ENCODE results near the gene SCNN1A. TPM values are rescaled to one million over a fixed set of nuclear protein-coding genes. Genes with fewer than 3 reads are reported as not detected.
"Not testable (repeated sequence)": the region's sequence is repeated elsewhere in the genome, so short reads cannot be mapped to it uniquely, and the experiment has no call there.

SCNN1A gene
- total RNA-seq, 4 donors from 2014 or later: 1.9 to 29.0 (median 15.7) TPM

DNA sequence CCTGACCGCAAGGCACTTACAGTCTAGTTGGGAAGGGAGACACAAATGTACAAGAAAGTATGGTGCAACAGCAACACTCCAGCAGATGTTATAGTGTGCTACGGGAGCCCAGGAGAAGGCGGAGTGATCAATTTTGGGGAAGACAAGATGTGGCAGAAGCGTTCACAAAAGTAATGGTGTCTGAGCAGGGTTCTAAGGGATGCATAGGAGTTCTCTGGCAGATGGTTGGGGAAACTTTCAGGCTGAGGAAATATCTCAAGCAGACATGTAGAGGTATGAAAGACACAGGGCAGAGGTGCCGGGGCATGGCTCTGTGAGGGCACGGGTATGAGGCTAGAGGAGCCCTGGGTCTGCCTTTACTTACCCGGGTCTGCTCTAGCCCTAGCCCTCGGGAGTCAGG is 28.4 kb downstream of the SCNN1A start:
- ATAC-seq (ENCODE audit: low FRiP score) (peak; percentile 1), DNase-seq (ENCODE audit: low spot score) (no peak)
- TF ChIP-seq, protein P1, sequence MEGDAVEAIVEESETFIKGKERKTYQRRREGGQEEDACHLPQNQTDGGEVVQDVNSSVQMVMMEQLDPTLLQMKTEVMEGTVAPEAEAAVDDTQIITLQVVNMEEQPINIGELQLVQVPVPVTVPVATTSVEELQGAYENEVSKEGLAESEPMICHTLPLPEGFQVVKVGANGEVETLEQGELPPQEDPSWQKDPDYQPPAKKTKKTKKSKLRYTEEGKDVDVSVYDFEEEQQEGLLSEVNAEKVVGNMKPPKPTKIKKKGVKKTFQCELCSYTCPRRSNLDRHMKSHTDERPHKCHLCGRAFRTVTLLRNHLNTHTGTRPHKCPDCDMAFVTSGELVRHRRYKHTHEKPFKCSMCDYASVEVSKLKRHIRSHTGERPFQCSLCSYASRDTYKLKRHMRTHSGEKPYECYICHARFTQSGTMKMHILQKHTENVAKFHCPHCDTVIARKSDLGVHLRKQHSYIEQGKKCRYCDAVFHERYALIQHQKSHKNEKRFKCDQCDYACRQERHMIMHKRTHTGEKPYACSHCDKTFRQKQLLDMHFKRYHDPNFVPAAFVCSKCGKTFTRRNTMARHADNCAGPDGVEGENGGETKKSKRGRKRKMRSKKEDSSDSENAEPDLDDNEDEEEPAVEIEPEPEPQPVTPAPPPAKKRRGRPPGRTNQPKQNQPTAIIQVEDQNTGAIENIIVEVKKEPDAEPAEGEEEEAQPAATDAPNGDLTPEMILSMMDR (IDR thresholded peaks at IDR 0.05): no peak

DNA sequence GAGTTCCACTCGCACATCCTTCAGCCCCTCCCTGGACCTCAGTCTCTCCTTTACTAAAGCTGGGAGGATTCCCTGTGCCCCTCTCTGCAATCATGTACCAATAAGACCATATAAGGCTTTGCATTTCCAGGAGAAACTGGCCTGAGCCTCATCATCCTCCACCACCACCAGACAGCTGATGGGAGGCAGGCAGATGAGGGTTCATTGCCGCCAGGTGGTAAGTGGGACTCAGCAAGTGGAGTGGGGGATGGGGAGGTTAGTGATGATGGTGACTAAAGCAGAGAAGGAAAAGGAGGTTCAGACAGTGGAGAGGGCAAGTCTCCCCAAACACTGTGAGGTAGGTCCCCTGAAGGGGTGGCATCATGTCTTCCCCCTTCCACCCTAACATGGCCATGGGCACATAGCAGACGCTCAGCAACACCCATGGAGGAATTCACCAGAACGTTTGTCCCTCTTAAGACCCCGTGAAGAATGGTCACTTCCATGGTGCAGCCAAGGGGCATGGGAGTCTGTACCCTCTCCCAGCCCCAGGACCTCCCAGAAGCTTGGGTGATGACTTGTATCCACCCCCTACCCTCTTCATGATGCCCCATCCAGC is 29.0 kb downstream of the SCNN1A start:
- TF ChIP-seq, protein P1 (IDR thresholded peaks at IDR 0.05): no peak
- no peak for DNase-seq (ENCODE audit: low spot score)

DNA sequence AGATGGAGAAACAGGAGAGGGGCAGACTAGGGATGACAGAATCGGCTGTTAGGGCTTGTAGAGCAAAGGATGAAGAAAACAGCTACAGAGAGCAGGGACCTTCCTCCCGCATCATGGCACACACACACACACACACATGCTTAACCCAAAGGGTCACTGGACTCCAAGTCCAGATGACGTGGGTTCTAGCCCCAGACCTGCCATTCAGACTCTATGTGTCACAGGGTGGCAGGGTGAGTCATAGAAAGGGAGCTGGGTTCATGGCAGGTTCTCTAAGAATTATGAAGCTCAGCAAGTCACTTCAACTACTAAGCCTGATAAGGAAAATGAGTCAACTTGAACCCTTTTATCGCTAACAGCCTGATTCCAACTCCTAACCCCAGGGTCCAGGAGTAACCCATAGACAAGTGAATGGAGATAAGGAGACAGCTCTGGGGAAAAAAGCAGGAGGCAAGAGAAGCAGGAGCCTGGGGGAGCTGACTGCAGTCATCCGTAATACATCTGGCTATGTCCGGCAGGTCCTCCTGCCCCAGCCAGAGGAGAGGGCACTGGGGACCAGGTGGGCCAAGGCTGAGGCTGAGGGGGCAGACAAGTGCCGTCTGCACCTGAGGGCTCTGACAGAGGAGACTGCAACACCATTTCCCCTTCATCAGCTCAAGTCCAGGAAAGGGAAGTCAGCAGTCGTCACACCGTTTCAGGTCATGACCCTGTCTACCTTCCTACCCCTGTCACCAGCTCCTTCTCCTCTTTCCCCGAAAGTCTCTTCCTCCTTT is 29.9 kb downstream of the SCNN1A start:
- TF ChIP-seq, protein P1 (IDR thresholded peaks at IDR 0.05): no peak
- DNase-seq (ENCODE audit: low spot score): peak; percentile 68
- peak; percentile 80 for ATAC-seq (ENCODE audit: low FRiP score)

More for the DNA sequence above, 29.0 kb downstream of the SCNN1A start:
- no peak for ATAC-seq (ENCODE audit: low FRiP score)

DNA sequence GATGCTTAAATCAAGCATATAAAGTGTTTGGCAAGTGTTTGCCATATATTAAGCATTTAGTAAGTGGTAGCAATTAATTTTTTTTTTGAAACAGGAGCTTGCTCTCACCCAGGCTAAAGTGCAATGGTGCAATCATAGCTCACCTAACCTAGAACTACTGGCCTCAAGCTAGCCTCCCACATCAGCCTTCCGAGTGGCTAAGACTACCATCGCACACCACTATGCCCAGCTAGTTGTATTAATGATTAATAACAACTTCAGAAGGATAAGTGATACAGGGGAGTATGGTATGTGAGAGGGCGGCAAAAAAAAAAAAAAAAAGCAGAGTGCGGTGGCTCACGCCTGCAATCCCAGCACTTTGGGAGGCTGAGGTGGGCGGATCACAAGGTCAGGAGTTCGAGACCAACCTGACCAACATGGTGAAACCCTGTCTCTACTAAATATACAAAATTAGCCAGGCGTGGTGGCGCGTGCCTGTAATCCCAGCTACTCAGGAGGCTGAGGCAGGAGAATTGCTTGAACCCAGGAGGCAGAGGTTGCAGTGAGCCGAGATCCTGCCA is 31.2 kb downstream of the SCNN1A start:
- DNase-seq (ENCODE audit: low spot score); ATAC-seq (ENCODE audit: low FRiP score): not testable (repeated sequence)

DNA sequence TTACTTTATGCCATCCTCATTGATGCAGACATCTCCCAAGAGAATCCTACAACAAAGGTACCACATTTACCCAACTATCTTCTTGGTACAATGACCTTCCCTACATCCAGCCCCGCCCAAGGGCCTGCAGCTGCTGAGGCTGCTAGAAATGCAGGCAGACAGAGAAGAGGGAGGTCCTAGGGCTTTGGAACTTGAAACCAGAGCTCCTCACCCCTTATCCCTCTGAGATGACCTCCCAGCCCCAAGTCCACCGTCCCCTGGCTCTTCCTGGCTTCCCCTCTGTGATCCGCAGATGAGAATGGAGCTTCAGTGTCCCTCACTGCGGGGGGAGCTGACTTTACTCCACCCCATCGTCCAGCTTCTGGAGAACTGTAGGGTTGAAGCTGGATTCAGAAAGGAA is 31.8 kb downstream of the SCNN1A start:
- no peak for ATAC-seq (ENCODE audit: low FRiP score)
- TF ChIP-seq, protein P1 (IDR thresholded peaks at IDR 0.05): no peak
- DNase-seq (ENCODE audit: low spot score): no peak

DNA sequence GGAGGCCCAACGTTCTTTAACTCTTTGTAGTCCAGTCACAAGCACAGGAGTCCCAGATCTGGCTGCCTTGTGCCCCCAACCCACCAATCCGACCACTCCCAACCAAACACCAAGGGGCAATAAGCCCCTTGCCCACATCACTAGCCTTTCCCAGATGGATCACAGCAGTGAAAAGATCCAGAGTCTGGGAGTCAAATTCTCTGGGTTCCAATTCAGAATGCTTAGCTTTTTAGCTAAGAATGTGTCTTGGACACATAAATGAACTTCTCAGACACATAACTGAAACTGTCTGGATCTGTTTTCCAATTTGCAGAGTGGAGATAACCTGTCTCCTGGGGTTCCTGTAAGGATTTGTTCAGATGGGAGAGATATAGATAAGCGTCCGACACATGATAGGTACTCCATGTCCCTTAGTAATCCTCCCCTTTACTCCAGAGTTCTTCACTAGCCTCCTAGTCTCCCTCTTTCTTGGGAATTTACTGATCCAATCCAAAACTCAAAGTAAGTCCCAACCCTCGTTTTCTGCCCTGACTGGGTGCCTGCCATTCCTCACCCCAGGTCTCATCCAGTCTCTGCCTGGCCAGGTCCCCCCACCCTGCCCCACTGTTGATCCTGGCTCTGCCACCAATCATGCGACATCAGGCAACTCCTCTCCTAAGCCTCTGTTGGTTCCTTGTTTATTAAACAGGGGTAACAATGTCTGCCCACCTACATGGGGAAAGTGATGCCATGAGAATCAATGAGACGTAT is 33.0 kb downstream of the SCNN1A start:
- TF ChIP-seq, protein P1 (IDR thresholded peaks at IDR 0.05): no peak
- DNase-seq (ENCODE audit: low spot score) (no peak), ATAC-seq (ENCODE audit: low FRiP score) (no peak)
